SJSA1 (cell line): ENCODE data around the gene TNFAIP8L3. TPM values are rescaled to one million over a fixed set of nuclear protein-coding genes. Genes with fewer than 3 reads are reported as not detected.

Source experiments
- DNase-seq, 2 experiments: peaks; one replicate each; pipeline ENCODE4 v3.0.0-alpha.2; 2015 to 2020; ENCODE audit warnings: low spot score in 2 of 2, low read depth in 1 of 2
- H3K27ac ChIP-seq: fragments of 250-450 bp; sonication (Bioruptor Pico); 2 replicates; pipeline ENCODE4 v1.5.1; 2020; ENCODE audit warnings: mild to moderate bottlenecking, moderate library complexity
- H3K27me3 ChIP-seq: fragments of 250-450 bp; sonication (Bioruptor Pico); replicated peaks from 2 replicates; pipeline ENCODE4 v1.5.1; 2020; ENCODE audit warnings: mild to moderate bottlenecking, moderate library complexity
- H3K36me3 ChIP-seq: fragments of 250-450 bp; sonication (Bioruptor Pico); 2 replicates; pipeline ENCODE4 v1.5.1; 2020; ENCODE audit warnings: mild to moderate bottlenecking
- H3K4me1 ChIP-seq: fragments of 250-450 bp; sonication (Bioruptor Pico); replicated peaks from 2 replicates; pipeline ENCODE4 v1.6.1; 2021; ENCODE audit warnings: mild to moderate bottlenecking
- H3K4me3 ChIP-seq: fragments of 250-450 bp; sonication (Bioruptor Pico); 2 replicates; pipeline ENCODE4 v1.5.1; 2020; ENCODE audit warnings: mild to moderate bottlenecking
- H3K9me3 ChIP-seq: fragments of 250-450 bp; sonication (Bioruptor Pico); replicated peaks from 2 replicates; pipeline ENCODE4 v1.5.1; 2020; ENCODE audit warnings: mild to moderate bottlenecking
- total RNA-seq: library from RNA; depleted of rRNA; stranded (reverse); fragments of >200 nt; shearing (Covaris generic); gene quantifications from 2 replicates; pipeline ENCODE4 v1.2.3, GENCODE V29; 2014

The TNFAIP8L3 gene
- total RNA-seq, 1 experiment from 2014 or later = not detected

GRCh38 chr15:51075826-51076523, 18.7 kb downstream of the TNFAIP8L3 start:
- Histone ChIP-seq H3K36me3 (no peaks in the 10 kb centered on the region), H3K27me3 (0 out of 2 replicates have a peak, but pooled peaks cover 4% of the 10 kb centered on the region), H3K4me1 (no peaks in the 10 kb centered on the region), H3K27ac (no peak overlapping the region), H3K4me3 (no peak overlapping the region), H3K9me3 (no peaks in the 10 kb centered on the region)
- DNase-seq = no peak

DNA sequence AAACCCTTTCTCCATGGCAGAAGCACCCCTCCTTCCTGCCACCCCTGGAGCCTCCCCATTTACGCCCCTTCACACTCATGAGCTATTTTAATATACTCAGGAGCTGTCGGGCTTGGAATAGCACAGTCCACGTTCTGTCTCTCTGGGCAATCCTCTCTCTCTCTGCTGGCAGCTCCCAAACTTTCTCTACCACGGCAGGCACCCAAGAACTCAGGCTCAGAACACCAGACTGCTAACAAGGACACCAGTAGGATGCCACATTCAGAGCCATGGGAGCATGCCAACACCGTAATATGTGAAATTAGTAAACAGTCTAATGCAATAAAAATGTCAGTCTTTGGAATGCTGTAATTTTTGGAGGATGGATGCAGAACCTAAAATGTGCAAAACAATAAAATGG, 19.3 kb downstream of the TNFAIP8L3 start:
- H3K4me3 ChIP-seq = no peak overlapping the region
- H3K36me3 ChIP-seq = no peaks in the 10 kb centered on the region
- H3K27ac ChIP-seq = no peak overlapping the region
- 0 out of 2 replicates have a peak, but pooled peaks cover 4% of the 10 kb centered on the region for H3K27me3 ChIP-seq
- no peaks in the 10 kb centered on the region for H3K4me1 ChIP-seq
- no peaks in the 10 kb centered on the region for H3K9me3 ChIP-seq
- DNase-seq = no peak

- Histone ChIP-seq H3K9me3 (no peaks in the 10 kb centered on the region), H3K4me3 (no peak overlapping the region), H3K4me1 (no peaks in the 10 kb centered on the region), H3K27ac (no peak overlapping the region), H3K27me3 (0 out of 2 replicates have a peak, but pooled peaks cover 4% of the 10 kb centered on the region), H3K36me3 (no peaks in the 10 kb centered on the region)
- DNase-seq = no peak
Measured at GRCh38 chr15:51074926-51075325, 19.8 kb downstream of the TNFAIP8L3 start.

DNA sequence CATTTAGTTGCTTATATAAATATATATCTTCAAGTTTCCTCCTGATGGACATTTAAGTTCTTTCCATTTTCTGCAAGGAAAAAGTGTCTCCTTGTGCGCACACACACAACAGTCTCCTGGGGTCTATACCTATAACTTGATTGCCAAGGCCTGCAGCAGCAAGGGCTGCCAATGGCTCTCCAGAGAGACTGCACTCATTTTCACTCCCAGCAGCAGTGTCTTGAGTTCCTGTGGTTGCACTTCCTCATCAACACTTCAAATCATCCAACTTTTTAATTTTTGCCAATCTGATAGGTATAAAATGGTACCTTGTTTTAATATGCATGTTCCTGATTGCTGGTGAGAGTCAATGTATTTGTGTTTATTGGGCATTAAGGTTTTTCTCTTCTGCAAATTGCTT, 23.1 kb downstream of the TNFAIP8L3 start:
- Histone ChIP-seq H3K27ac (no peak overlapping the region), H3K9me3 (no peaks in the 10 kb centered on the region), H3K36me3 (no peaks in the 10 kb centered on the region), H3K4me3 (no peak overlapping the region), H3K27me3 (0 out of 2 replicates have a peak, but pooled peaks cover 4% of the 10 kb centered on the region), H3K4me1 (no peaks in the 10 kb centered on the region)
- no peak for DNase-seq

DNA sequence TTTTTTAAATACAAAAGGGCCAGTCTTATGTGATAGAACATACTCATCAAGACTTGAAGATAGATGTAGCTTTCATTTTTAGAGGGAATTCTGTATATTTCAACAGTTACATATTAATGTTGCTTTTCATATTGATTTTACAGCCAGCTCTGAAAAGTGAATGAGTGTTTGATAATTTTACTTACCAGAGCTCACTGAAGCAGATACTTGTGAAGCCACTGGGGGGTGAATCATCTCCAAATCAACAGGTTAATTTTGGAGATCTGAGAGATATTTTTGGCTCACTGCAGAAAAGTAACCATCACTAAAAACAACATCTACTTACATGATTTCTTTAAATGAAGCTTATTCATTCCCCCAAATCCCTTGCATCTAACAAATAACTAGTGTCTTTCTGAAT, 24.7 kb downstream of the TNFAIP8L3 start:
- Histone ChIP-seq H3K9me3 (no peaks in the 10 kb centered on the region), H3K27me3 (peaks cover 6% of the 10 kb centered on the region; the same call in 1 of the 2 replicates), H3K4me1 (no peaks in the 10 kb centered on the region), H3K27ac (no peak overlapping the region), H3K36me3 (no peaks in the 10 kb centered on the region), H3K4me3 (no peak overlapping the region)
- DNase-seq = no peak

DNA sequence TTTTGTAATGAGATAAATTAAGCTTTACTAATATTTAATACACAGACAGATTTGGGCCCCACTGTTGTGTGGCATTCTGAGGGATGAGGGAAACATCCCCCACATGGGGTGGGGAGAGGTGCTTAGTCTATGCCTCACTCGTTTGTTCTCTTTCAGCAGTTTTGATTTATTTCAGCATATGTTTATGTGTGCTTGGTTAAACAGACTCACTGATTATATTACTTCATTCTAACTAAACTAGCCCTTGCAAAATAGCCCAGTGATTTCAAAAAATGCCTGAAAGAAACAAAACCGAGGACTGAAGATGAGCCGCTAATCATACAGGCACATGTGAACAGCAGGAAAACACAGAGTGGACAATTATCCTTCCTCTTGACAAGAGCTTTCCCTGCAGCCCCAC, 27.2 kb downstream of the TNFAIP8L3 start:
- H3K36me3 ChIP-seq = no peaks in the 10 kb centered on the region
- no peaks in the 10 kb centered on the region for H3K4me1 ChIP-seq
- H3K27ac ChIP-seq = no peak overlapping the region
- no peak overlapping the region for H3K4me3 ChIP-seq
- no peak for DNase-seq
- H3K9me3 ChIP-seq = no peaks in the 10 kb centered on the region
- H3K27me3 ChIP-seq = peaks cover 3% of the 10 kb centered on the region; the same call in 1 of the 2 replicates

GRCh38 chr15:51065781-51066180, 28.9 kb downstream of the TNFAIP8L3 start:
- Histone ChIP-seq H3K9me3 (no peaks in the 10 kb centered on the region), H3K4me1 (no peaks in the 10 kb centered on the region), H3K36me3 (no peaks in the 10 kb centered on the region), H3K4me3 (no peak overlapping the region), H3K27me3 (peaks cover 3% of the 10 kb centered on the region; the same call in 1 of the 2 replicates), H3K27ac (no peak overlapping the region)
- no peak for DNase-seq

DNA sequence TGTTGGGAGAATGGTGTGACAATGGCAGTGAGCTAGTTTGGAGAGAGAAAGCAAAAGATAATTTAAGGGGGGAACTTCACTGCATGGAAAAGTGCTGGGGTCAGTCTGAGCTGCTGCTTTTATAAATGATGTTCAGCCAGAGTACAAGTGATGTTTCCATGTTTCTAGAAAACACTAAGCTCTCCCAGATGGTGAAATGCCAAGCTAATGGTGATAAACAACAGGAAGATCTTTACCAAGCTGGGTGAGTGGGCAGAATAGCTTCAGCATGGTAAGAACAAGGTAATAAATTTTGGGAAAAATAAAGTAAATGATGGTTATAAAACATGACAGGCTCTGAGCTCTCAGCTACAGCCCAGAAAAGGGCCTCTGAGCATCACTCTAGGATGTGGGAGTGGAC, 29.4 kb downstream of the TNFAIP8L3 start:
- Histone ChIP-seq H3K36me3 (no peaks in the 10 kb centered on the region), H3K27ac (no peak overlapping the region), H3K9me3 (no peaks in the 10 kb centered on the region), H3K4me3 (no peak overlapping the region), H3K27me3 (peaks cover 3% of the 10 kb centered on the region; the same call in 1 of the 2 replicates), H3K4me1 (no peaks in the 10 kb centered on the region)
- DNase-seq = no peak

DNA sequence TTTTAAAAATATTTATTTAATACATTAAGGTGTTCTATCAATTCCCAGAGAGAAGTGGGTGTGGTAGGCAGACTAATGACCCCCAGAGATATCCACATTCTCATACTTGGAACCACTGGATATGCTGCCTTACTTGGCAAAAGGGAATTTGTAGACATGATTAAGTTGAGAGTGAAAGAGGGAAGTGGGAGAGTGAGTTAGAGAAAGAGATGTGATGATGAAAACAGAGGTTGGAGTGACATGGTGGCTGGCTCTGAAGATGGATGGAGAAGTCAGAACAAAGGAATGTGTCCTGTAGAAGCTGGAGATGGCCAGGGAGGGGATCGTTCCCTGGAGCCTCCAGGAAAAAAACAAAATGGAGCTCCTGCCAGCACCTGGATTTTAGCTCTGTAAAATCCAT, 32.0 kb downstream of the TNFAIP8L3 start:
- Histone ChIP-seq H3K9me3 (no peaks in the 10 kb centered on the region), H3K27ac (no peak overlapping the region), H3K4me3 (no peak overlapping the region), H3K27me3 (peaks cover 3% of the 10 kb centered on the region; the same call in 1 of the 2 replicates), H3K4me1 (no peaks in the 10 kb centered on the region), H3K36me3 (no peaks in the 10 kb centered on the region)
- no peak for DNase-seq

DNA sequence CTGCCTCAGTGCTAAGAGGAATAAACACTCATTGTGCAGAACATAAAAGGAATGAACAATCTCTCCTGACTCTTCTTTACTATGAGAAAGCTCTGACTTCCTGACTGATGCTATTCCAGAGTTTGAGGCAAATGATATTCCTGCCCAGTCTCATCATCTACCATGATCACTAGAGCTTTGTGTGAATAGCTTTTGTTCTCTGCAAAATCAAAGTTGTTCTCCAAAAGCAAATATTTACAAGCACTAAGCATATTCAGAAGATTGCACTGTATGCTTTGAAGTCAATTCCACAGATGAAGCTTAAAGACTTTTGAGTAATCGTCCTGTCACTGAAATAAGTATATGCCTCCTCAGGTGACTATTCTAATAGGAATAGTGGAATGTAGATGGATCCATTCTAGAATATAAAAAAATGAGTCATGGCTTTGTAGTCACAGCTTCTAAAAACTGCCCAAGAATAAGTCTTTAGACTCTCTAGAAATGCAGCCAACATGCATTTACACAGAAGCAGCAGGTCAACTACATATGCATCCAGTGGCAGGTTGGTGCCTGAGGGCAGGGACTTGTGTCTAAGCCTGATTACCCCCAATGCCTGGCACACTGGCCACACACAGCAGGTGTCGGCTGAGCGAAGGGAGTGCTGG, 34.6 kb downstream of the TNFAIP8L3 start:
- H3K27ac ChIP-seq = no peak overlapping the region
- no peaks in the 10 kb centered on the region for H3K4me1 ChIP-seq
- H3K4me3 ChIP-seq = no peak overlapping the region
- DNase-seq = no peak
- no peaks in the 10 kb centered on the region for H3K9me3 ChIP-seq
- H3K36me3 ChIP-seq = no peaks in the 10 kb centered on the region
- peaks cover 3% of the 10 kb centered on the region; the same call in 1 of the 2 replicates for H3K27me3 ChIP-seq

- Histone ChIP-seq H3K36me3 (no peaks in the 10 kb centered on the region), H3K4me1 (no peaks in the 10 kb centered on the region), H3K27me3 (0 out of 2 replicates have a peak, but pooled peaks cover 3% of the 10 kb centered on the region), H3K27ac (no peak overlapping the region), H3K4me3 (no peak overlapping the region), H3K9me3 (no peaks in the 10 kb centered on the region)
- DNase-seq = no peak
Measured at GRCh38 chr15:51054535-51054934, 40.2 kb downstream of the TNFAIP8L3 start.

GRCh38 chr15:51053571-51053970, 41.1 kb downstream of the TNFAIP8L3 start:
- 0 out of 2 replicates have a peak, but pooled peaks cover 3% of the 10 kb centered on the region for H3K27me3 ChIP-seq
- H3K4me3 ChIP-seq = no peak overlapping the region
- H3K27ac ChIP-seq = no peak overlapping the region
- H3K36me3 ChIP-seq = no peaks in the 10 kb centered on the region
- no peaks in the 10 kb centered on the region for H3K9me3 ChIP-seq
- H3K4me1 ChIP-seq = no peaks in the 10 kb centered on the region
- DNase-seq = no peak

- H3K27me3 ChIP-seq = 0 out of 2 replicates have a peak, but pooled peaks cover 3% of the 10 kb centered on the region
- no peaks in the 10 kb centered on the region for H3K36me3 ChIP-seq
- no peak overlapping the region for H3K4me3 ChIP-seq
- no peak for DNase-seq
- no peak overlapping the region for H3K27ac ChIP-seq
- H3K4me1 ChIP-seq = no peaks in the 10 kb centered on the region
- no peaks in the 10 kb centered on the region for H3K9me3 ChIP-seq
Measured at GRCh38 chr15:51051776-51052175, 42.9 kb downstream of the TNFAIP8L3 start.

GRCh38 chr15:51049081-51049480, 45.6 kb downstream of the TNFAIP8L3 start:
- Histone ChIP-seq H3K4me3 (no peak overlapping the region), H3K9me3 (no peaks in the 10 kb centered on the region), H3K4me1 (no peaks in the 10 kb centered on the region), H3K27ac (no peak overlapping the region), H3K36me3 (no peaks in the 10 kb centered on the region), H3K27me3 (0 out of 2 replicates have a peak, but pooled peaks cover 3% of the 10 kb centered on the region)
- no peak for DNase-seq
